Measurements from ENCODE around the gene PRKG1.
A peak's percentile ranks its signal among the peaks of the same experiment; 100 is the strongest.
"Not testable (repeated sequence)": the region's sequence is repeated elsewhere in the genome, so short reads cannot be mapped to it uniquely, and the experiment has no call there.

Gene PRKG1

GRCh38 chr10:52191049-52191448 lies 1116.8 kb downstream of the PRKG1 start:
- in situ Hi-C loops (cut with MboI; ENCODE audit: low pct_unique_long_range_greater_than_20kb, low sequenced_read_pairs), result no loop called here
- no peak for DNase-seq

- DNase-seq, result no peak
- in situ Hi-C loops (cut with MboI; ENCODE audit: low pct_unique_long_range_greater_than_20kb, low sequenced_read_pairs), result no loop called here
Observed at GRCh38 chr10:52194191-52194590, 1119.9 kb downstream of the PRKG1 start.

- in situ Hi-C loops (cut with MboI; ENCODE audit: low pct_unique_long_range_greater_than_20kb, low sequenced_read_pairs), result no loop called here
Observed at GRCh38 chr10:52194716-52195115, 1120.4 kb downstream of the PRKG1 start.

GRCh38 chr10:52197098-52197497 lies 1122.8 kb downstream of the PRKG1 start:
- no peak for DNase-seq
- in situ Hi-C loops (cut with MboI; ENCODE audit: low pct_unique_long_range_greater_than_20kb, low sequenced_read_pairs), result no loop called here

More at GRCh38 chr10:52194716-52195115, 1120.4 kb downstream of the PRKG1 start:
- DNase-seq, result no peak

- DNase-seq, result no peak
- in situ Hi-C loops (cut with MboI; ENCODE audit: low pct_unique_long_range_greater_than_20kb, low sequenced_read_pairs), result no loop called here
Observed at GRCh38 chr10:52198540-52198939, 1124.3 kb downstream of the PRKG1 start.

GRCh38 chr10:52204906-52205305 lies 1130.6 kb downstream of the PRKG1 start:
- in situ Hi-C loops (cut with MboI; ENCODE audit: low pct_unique_long_range_greater_than_20kb, low sequenced_read_pairs), result not testable (repeated sequence)

GRCh38 chr10:52208365-52208764 lies 1134.1 kb downstream of the PRKG1 start:
- in situ Hi-C loops (cut with MboI; ENCODE audit: low pct_unique_long_range_greater_than_20kb, low sequenced_read_pairs), result no loop called here
- no peak for DNase-seq

More at GRCh38 chr10:52204906-52205305, 1130.6 kb downstream of the PRKG1 start:
- DNase-seq, result not testable (repeated sequence)

- no peak for DNase-seq
- in situ Hi-C loops (cut with MboI; ENCODE audit: low pct_unique_long_range_greater_than_20kb, low sequenced_read_pairs), result no loop called here
Observed at GRCh38 chr10:52210161-52210560, 1135.9 kb downstream of the PRKG1 start.

GRCh38 chr10:52212062-52212461 lies 1137.8 kb downstream of the PRKG1 start:
- in situ Hi-C loops (cut with MboI; ENCODE audit: low pct_unique_long_range_greater_than_20kb, low sequenced_read_pairs), result no loop called here
- DNase-seq, result no peak

- no peak for DNase-seq
- in situ Hi-C loops (cut with MboI; ENCODE audit: low pct_unique_long_range_greater_than_20kb, low sequenced_read_pairs), result no loop called here
Observed at GRCh38 chr10:52212802-52213201, 1138.5 kb downstream of the PRKG1 start.

- no peak for DNase-seq
- in situ Hi-C loops (cut with MboI; ENCODE audit: low pct_unique_long_range_greater_than_20kb, low sequenced_read_pairs), result no loop called here
Observed at GRCh38 chr10:52213321-52213752, 1139.0 kb downstream of the PRKG1 start.

- peak; percentile 60 for DNase-seq
- in situ Hi-C loops (cut with MboI; ENCODE audit: low pct_unique_long_range_greater_than_20kb, low sequenced_read_pairs), result no loop called here
Observed at GRCh38 chr10:52215745-52216361, 1141.6 kb downstream of the PRKG1 start.

- in situ Hi-C loops (cut with MboI; ENCODE audit: low pct_unique_long_range_greater_than_20kb, low sequenced_read_pairs), result no loop called here
- peak; percentile 82 for DNase-seq
Observed at GRCh38 chr10:52216852-52217251, 1142.6 kb downstream of the PRKG1 start.

GRCh38 chr10:52217531-52217930 lies 1143.2 kb downstream of the PRKG1 start:
- no peak for DNase-seq
- in situ Hi-C loops (cut with MboI; ENCODE audit: low pct_unique_long_range_greater_than_20kb, low sequenced_read_pairs), result no loop called here

GRCh38 chr10:52220947-52221346 lies 1146.7 kb downstream of the PRKG1 start:
- in situ Hi-C loops (cut with MboI; ENCODE audit: low pct_unique_long_range_greater_than_20kb, low sequenced_read_pairs), result no loop called here
- DNase-seq, result no peak

- DNase-seq, result no peak
- in situ Hi-C loops (cut with MboI; ENCODE audit: low pct_unique_long_range_greater_than_20kb, low sequenced_read_pairs), result no loop called here
Observed at GRCh38 chr10:52221923-52222322, 1147.6 kb downstream of the PRKG1 start.

- in situ Hi-C loops (cut with MboI; ENCODE audit: low pct_unique_long_range_greater_than_20kb, low sequenced_read_pairs), result no loop called here
Observed at GRCh38 chr10:52226197-52226847, 1152.0 kb downstream of the PRKG1 start.

GRCh38 chr10:52228556-52228955 lies 1154.3 kb downstream of the PRKG1 start:
- no peak for DNase-seq
- in situ Hi-C loops (cut with MboI; ENCODE audit: low pct_unique_long_range_greater_than_20kb, low sequenced_read_pairs), result no loop called here

More at GRCh38 chr10:52226197-52226847, 1152.0 kb downstream of the PRKG1 start:
- DNase-seq, result no peak

- DNase-seq, result no peak
- in situ Hi-C loops (cut with MboI; ENCODE audit: low pct_unique_long_range_greater_than_20kb, low sequenced_read_pairs), result no loop called here
Observed at GRCh38 chr10:52229291-52229931, 1155.1 kb downstream of the PRKG1 start.

Data from KBM-7 (cell line).